Measurements from ENCODE around the gene LRRC56. TPM values are rescaled to one million over a fixed set of nuclear protein-coding genes. Genes with fewer than 3 reads are reported as not detected.

Gene LRRC56
- total and polyA plus RNA-seq, 2 of the 13 experiments (the other 11 are each of a cell fraction or from before 2014, with no cell fraction given) = 0.11 to 0.29 TPM

GRCh38 chr11:579830-580601 is 42.7 kb downstream of the LRRC56 start (continued):
- TF ChIP-seq FOXO4 (CRISPR knock-in tag; conservative IDR thresholded peaks at IDR 0.05) = no peak
- no peak for TF ChIP-seq TOE1 (CRISPR knock-in tag; IDR thresholded peaks at IDR 0.05)
- TF ChIP-seq ZFYVE20 (CRISPR knock-in tag; IDR thresholded peaks at IDR 0.05; ENCODE audit: borderline replicate concordance, low read depth) = no peak
- no peak for TF ChIP-seq LBX2 (CRISPR knock-in tag; IDR thresholded peaks at IDR 0.05; ENCODE audit: borderline replicate concordance)
- TF ChIP-seq EZH2 (conservative IDR thresholded peaks at IDR 0.05; ENCODE audit: low read depth, low read length) = no peak
- TF ChIP-seq ATF6 (CRISPR knock-in tag; conservative IDR thresholded peaks at IDR 0.05) = no peak
- TF ChIP-seq HMGXB3 (CRISPR knock-in tag; IDR thresholded peaks at IDR 0.05; ENCODE audit: borderline replicate concordance) = no peak
- TF ChIP-seq TFDP2 (CRISPR knock-in tag; IDR thresholded peaks at IDR 0.05) = peak; percentile 49; the same call in 1 of the 2 replicates
- TF ChIP-seq MTA1 (CRISPR knock-in tag; IDR thresholded peaks at IDR 0.05; ENCODE audit: borderline replicate concordance) = peak; percentile 86; the same call in 1 of the 2 replicates
- no peak for TF ChIP-seq ZFP90 (CRISPR knock-in tag; IDR thresholded peaks at IDR 0.05; ENCODE audit: borderline replicate concordance)
- no peak for TF ChIP-seq FOXM1 (CRISPR knock-in tag; IDR thresholded peaks at IDR 0.05)
- TF ChIP-seq CEBPG (CRISPR knock-in tag; IDR thresholded peaks at IDR 0.05) = peak; percentile 31; the same call in 1 of the 2 replicates
- no peak for TF ChIP-seq ZNF75D (CRISPR knock-in tag; IDR thresholded peaks at IDR 0.05; ENCODE audit: borderline replicate concordance)
- TF ChIP-seq ZNF589 (CRISPR knock-in tag; conservative IDR thresholded peaks at IDR 0.05) = no peak
- peak; percentile 26; the same call in 1 of the 2 replicates for TF ChIP-seq ZNF441 (CRISPR knock-in tag; IDR thresholded peaks at IDR 0.05; ENCODE audit: borderline replicate concordance)
- no peak for TF ChIP-seq THYN1 (CRISPR knock-in tag; IDR thresholded peaks at IDR 0.05; ENCODE audit: borderline replicate concordance, low read depth)
- no peak for TF ChIP-seq BORCS8-MEF2B (CRISPR knock-in tag; IDR thresholded peaks at IDR 0.05)
